ENCODE measurements around the gene SMG1.
"Not testable (repeated sequence)": the region's sequence is repeated elsewhere in the genome, so short reads cannot be mapped to it uniquely, and the experiment has no call there.

The SMG1 gene

GRCh38 chr16:18925986-18926865 is at the start of gene SMG1:
TSS of gene SMG1 (minus strand) at chr16:18926408. CDS start at chr16:18926041, 367 bp downstream.
- peak; percentile 80 to 89 for DNase-seq (ENCODE audit: low read depth in 1 of 2, low spot score in 1 of 2)

DNA sequence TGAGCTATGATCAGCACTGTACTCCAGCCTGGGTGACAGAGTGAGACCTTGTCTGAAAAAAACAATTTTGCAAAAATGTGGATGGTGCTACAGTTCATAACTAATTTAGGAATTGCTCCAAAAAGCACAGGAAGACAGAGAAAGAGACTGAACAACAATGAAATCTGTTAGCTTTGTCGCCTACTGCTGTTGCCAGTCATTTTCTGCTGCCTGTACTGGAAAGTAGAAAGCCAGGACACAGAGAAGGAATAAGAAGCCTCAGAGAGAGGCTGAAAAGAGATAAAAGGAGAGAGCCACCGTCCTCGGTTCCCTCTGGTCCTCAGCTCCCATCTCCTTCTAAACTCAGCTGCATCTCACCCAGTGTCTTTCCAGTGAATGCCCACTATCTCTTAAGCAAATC is 48.9 kb upstream of the SMG1 start:
- DNase-seq (ENCODE audit: low read depth in 1 of 2, low spot score in 1 of 2), result no peak

GRCh38 chr16:18969855-18970240 is 43.6 kb upstream of the SMG1 start:
- DNase-seq (ENCODE audit: low read depth in 1 of 2, low spot score in 1 of 2), result no peak

- peak; percentile 64 to 73 for DNase-seq (ENCODE audit: low read depth in 1 of 2, low spot score in 1 of 2)
Measured at GRCh38 chr16:18969050-18969854, 43.0 kb upstream of the SMG1 start.

GRCh38 chr16:18966791-18967190 is 40.6 kb upstream of the SMG1 start:
- DNase-seq (ENCODE audit: low read depth in 1 of 2, low spot score in 1 of 2), result no peak

GRCh38 chr16:18965555-18965954 is 39.3 kb upstream of the SMG1 start:
- no peak for DNase-seq (ENCODE audit: low read depth in 1 of 2, low spot score in 1 of 2)

- DNase-seq (ENCODE audit: low read depth in 1 of 2, low spot score in 1 of 2), result no peak
Measured at GRCh38 chr16:18959031-18959505, 32.9 kb upstream of the SMG1 start.

DNA sequence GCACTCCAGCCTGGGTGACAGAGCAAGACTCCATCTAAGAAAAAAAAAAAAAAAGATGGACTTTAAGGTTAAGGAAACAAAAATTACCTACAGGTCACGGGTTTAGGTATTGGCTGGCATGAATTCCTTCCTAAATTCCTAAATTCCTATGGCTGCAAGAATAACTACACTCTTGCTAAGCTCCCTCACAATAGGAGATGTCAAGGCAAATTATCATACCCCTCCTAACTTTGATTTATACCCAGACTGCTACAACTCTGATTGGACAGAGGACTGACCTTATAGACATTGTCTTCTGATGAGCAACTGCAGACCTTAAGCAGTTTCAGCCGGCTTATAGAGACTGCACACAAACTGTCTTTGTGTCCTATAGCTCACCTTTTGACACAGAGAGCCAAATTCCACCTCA is 32.4 kb upstream of the SMG1 start:
- no peak for DNase-seq (ENCODE audit: low read depth in 1 of 2, low spot score in 1 of 2)

DNA sequence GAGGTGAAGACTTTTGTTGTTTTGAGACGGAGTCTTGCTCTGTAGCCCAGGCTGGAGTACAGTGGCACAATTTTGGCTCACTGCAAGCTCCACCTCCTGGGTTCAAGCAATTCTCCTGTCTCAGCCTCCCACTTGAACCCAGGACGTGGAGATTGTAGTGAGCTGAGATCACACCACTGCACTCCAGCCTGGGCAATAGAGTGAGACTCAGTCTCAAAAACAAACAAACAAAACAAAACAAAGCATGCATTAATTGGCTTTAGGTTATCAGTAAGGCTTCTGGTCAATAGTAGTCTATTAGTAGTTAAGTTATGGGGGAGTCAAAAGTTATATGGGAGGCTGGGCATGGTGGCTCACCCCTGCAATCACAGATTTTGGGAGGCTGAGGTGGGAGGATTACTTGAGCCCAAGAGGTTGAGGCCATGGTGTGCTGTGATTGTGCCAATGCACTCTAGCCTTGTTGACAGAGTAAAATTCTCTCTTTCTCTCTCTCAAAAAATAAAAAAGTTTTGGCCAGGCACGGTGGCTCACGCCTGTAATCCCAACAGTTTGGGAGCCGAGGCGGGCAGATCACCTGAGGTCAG is 30.5 kb upstream of the SMG1 start:
- not testable (repeated sequence) for DNase-seq (ENCODE audit: low read depth in 1 of 2, low spot score in 1 of 2)

DNA sequence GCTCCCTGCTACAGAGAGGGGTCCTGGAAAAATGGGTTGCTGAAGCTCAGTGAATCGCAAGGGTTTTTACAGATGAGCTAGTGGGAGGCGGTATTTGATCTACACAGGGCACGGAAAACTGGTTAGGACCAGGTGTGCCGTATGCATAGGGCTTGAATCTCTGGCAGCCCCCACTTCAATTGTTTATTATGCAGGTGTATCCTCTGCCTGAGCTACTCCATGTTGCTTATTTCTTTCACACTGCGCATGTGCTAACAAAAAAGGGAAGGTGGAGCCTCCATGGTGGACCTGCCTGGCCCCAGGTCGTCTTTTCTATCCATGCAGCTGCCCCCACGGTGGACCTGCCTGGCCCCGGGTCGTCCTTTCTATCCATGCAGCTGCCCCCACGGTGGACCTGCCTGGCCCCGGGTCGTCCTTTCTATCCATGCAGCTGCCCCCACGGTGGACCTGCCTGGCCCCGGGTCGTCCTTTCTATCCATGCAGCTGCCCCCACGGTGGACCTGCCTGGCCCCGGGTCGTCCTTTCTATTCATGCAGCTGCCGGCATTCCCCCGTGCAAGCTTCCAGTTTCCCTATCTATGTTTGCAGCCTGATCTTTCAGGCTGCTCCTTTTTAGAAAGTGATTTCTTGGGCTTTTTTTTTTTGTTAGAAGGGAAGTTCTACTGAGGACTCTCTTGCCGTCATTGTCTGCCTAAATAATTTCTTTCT is 29.8 kb upstream of the SMG1 start:
- DNase-seq (ENCODE audit: low read depth in 1 of 2, low spot score in 1 of 2), result not testable (repeated sequence)

DNA sequence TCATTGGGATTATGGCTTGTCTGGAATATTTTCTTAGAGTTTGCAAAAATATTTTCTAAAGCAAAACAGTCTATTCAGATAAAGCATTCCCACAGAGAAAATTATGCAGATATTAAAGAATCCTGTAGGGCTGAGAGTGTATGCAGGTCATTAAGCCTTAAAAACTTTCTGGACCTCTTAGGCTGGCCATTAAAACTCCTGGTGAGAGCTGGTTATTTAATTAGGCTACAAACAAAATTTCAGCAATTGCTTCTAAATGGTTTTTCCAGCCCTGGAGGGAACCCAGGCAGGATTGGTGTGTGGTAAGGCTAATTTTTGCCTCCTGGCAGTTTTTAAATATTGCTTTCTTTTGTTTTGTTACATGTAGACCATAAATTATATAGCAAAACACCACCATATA is 27.3 kb upstream of the SMG1 start:
- DNase-seq (ENCODE audit: low read depth in 1 of 2, low spot score in 1 of 2), result no peak

DNA sequence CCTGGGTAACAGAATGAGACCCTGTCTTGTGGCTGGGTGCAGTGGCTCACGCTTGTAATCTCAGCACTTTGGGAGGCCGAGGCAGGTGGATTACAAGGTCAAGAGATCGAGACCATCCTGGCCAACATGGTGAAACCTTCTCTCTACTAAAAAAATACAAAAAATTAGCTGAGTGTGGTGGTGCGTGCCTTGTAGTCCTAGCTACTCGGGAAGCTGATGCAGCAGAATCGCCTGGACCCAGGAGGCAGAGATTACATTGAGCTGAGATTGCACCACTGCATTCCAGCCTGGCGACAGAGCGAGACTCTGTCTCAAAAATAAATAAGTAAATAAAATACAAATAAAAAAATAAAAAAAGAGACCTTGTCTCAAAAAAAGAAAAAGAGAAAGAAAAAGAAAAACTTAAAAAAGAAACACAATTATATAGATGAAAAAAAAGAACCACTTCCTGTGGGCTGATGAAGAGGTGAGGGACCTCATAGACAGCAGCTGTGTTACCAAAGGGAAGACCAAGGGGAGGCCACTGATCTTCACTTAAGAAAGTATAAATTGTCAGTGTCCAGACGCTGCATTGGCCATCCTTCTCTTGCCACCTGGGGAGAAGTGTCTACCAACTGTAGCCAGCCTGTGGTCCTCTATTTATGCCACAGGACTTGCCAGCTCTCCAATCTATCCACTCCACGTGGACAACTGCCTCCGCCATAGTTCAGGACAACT is 24.4 kb upstream of the SMG1 start:
- DNase-seq (ENCODE audit: low read depth in 1 of 2, low spot score in 1 of 2), result no peak

DNA sequence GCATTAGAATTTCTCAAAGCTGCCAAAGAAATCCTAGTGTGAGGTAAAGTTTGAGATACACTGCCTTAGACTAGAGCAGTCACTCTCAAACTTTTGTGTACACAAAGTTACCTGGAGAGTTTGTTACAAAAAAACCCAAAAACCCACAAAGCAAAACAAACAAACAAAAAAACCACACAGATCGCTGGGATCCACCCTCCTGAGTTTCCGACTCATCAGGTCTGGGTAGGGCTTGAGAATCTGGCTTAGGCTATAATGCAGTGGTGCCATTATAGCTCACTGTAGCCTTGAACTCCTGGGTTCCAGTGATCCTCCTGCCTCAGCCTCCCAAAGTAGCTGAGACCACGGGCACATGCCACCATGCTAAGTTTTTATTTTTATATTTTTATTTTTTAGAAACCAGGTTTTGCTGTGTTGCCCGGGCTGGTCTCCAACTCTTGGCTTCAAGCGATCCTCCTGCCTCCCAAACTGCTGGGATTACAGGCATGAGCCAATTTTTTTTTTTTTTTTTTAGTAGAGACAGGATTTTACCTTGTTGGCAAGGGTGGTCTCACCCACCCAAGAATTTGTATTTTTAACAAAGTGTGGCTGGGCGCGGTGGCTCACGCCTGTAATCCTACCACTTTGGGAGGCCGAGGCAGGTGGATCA is 22.3 kb upstream of the SMG1 start:
- no peak for DNase-seq (ENCODE audit: low read depth in 1 of 2, low spot score in 1 of 2)

GRCh38 chr16:18945233-18945632 is 19.0 kb upstream of the SMG1 start:
- no peak for DNase-seq (ENCODE audit: low read depth in 1 of 2, low spot score in 1 of 2)

DNA sequence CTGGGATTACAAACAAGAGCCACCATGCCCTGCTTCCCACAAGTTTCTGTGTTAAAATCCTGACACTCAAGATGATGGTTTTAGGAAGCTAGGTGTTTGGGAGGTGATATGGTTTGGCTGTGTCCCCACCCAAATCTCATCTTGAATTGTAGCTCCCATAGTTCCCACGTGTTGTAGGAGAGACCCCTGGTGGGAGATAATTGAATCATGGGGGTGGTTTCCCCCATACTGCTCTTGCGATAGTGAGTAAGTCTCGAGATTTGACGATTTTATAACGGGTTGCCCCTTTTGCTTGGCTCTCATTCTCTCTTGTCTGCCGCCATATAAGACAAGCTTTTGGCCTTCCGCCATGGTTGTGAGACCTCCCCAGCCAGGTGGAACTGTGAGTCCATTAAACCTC is 17.2 kb upstream of the SMG1 start:
- no peak for DNase-seq (ENCODE audit: low read depth in 1 of 2, low spot score in 1 of 2)

GRCh38 chr16:18942061-18942460 is 15.9 kb upstream of the SMG1 start:
- no peak for DNase-seq (ENCODE audit: low read depth in 1 of 2, low spot score in 1 of 2)

- DNase-seq (ENCODE audit: low read depth in 1 of 2, low spot score in 1 of 2), result no peak
Measured at GRCh38 chr16:18941471-18941870, 15.3 kb upstream of the SMG1 start.

GRCh38 chr16:18938986-18939385 is 12.8 kb upstream of the SMG1 start:
- DNase-seq (ENCODE audit: low read depth in 1 of 2, low spot score in 1 of 2), result no peak

DNA sequence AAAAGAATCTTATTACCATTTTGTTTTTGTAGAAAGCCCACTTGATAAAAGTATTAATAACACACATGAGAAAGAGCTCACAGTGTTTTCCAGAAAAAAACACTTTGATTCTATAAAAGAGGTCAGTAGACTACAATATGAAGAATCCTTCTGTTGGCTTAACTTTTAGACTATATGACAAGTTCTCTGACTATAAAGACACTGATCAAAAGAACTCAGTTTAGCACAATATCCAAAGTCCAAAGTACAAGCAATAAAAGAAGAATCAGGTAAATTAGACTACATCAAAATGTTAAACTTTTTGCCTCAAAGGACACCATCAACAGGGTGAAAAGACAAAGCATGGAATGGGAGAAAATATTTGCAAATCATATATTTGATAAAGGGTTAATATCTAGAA is 11.2 kb upstream of the SMG1 start:
- DNase-seq (ENCODE audit: low read depth in 1 of 2, low spot score in 1 of 2), result no peak

DNA sequence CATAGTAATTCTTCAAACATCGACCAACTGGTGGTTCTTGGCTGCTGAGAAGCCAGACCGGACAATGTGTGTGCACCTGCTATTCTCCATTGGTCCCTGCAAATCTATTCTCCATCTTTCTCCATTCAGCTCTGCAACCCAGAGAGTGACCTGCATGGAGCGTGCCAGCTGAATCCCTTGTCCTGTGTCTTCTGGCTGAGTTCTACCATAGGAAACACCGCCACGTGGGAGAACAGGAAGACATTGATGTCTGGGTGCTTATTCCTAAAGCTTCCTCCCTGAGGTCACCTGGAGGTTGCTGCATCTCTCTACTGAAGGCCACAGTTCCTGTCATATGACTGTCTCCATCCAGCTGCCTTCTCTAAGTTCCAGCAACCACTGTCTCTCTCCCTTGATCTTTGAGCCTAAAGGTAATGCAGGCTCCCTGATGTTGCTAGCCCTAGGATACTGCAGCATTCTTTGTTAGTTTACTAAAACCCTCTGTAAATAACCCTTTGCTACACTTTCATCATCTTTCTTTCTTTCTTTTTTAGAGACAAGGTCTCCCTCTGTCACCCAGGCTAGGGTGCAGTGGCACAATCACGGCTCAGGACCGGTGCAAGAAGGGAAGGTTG is 10.6 kb upstream of the SMG1 start:
- no peak for DNase-seq (ENCODE audit: low read depth in 1 of 2, low spot score in 1 of 2)

All from activated T-helper 1 cell treated with anti-CD3 and anti-CD28 coated beads, Interleukin-2, amount 50 U/mL, for 16 hours (primary cell).